ENCODE measurements around the gene PPP1CB. TPM values are rescaled to one million over a fixed set of nuclear protein-coding genes. Genes with fewer than 3 reads are reported as not detected.
"Not testable (repeated sequence)": the region's sequence is repeated elsewhere in the genome, so short reads cannot be mapped to it uniquely, and the experiment has no call there.

Gene PPP1CB
- total RNA-seq, 1 experiment from 2014 or later, result 168 TPM

DNA sequence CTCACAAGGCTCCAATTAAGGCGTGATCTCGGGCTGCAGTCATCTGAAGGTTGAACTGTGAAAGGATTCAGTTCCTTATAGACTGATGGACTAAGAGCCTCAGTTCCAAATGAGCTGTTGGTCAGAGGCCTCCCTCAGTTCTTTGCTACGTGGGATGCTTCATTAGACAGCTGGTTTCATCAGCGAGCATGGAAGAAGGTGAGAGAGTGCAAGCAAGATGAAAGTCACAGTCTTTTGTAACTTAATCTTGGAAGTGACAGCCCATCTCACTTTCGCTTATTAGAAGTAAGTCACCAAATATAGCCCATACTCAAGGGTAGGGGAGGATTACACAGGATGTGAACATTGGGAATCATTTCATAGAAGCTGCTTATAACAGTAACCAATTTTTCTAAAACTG, 26.8 kb downstream of the PPP1CB start:
- DNase-seq (ENCODE audit: low read depth), result no peak

DNA sequence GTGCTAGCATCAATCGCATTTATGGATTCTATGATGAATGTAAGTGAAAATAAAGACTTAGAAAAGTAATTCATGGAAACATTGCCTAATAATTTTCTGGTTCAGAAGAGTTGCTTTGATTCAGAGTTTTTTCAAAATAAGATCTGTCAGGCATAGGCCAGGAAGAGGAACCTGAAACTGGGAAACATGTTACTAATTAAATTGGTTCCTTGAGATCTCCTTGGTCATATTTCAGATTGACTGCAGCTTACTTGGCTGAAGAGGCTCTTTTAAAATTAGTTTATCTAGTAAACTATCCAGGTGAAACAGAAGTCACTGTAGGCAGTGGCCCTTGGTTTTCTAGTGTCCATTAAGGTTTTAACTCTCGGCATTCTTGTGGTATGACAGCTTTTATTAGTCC, 27.4 kb downstream of the PPP1CB start:
- no peak for DNase-seq (ENCODE audit: low read depth)

DNA sequence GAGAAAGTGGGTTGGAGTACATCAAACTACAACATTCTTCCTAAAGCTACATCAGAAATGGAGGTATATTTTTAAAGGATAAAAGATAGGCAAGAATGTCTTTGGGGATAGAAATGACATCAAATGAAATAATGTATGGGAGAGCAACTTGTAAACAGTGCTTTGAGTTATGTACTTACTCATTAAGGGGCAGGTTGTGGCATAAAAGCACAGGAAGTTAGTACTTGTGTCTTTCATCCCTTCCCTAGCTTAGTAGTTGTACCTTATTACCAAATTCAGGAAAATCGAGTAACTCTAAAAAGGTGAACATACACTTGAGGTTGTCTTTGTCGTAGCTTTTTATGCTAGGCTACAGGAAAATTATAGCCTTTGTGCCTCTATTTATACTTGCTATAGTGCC, 28.9 kb downstream of the PPP1CB start:
- DNase-seq (ENCODE audit: low read depth), result no peak

DNA sequence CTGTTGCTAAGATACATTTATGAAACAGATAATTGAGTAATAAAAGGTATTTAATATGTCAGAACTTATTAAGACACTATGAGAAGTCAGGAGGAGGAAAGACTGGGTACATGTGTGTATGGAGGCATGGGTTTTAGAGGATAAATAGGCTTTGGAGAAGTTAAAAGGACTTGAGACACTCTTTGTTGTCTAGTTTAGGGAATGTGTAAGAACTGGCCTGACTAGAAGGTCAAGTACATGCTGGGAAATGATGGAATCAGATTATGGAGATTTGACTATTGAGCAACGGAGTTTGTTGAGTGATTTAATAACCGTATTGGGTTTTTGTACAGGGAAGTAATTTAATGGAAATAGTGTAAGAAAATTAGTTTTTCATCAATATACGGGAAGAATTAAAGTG, 30.8 kb downstream of the PPP1CB start:
- DNase-seq (ENCODE audit: low read depth), result no peak

DNA sequence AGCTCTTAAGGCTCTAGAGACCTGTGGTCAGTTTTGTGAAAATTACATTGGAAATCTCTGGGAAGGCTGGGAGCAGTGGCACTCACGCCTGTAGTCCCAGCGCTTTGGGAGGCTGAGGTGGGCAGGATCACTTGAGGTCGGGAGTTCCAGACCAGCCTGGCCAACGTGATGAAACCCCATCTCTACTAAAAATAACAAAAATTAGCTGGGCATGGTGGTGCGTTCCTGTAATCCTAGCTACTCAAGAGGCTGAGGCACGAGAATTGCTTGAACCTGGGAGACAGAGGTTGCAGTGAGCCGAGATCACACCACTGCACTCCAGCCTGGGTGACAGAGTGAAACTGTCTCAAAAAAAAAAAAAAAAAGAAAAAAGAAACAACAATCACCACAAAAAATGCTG, 32.9 kb downstream of the PPP1CB start:
- DNase-seq (ENCODE audit: low read depth), result not testable (repeated sequence)

DNA sequence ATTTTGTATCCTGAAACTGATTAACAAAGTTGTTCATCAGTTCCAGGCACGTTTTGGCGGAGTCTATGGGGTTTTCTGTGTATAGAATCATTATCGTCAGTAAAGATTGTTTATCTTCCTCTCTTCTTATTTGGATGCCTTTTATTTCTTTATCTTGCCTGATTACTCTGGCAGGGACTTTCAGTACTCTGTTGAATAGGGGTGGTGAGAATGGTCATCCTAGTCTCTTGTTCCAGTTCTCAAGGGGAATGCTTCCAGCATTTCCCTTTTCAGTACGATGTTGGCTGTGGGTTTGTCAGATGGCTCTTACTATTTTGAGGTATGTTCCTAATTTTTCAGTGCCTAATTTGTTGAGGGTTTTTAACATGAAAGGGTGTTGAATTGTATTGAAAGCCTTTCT, 45.0 kb downstream of the PPP1CB start:
- no peak for DNase-seq (ENCODE audit: low read depth)

DNA sequence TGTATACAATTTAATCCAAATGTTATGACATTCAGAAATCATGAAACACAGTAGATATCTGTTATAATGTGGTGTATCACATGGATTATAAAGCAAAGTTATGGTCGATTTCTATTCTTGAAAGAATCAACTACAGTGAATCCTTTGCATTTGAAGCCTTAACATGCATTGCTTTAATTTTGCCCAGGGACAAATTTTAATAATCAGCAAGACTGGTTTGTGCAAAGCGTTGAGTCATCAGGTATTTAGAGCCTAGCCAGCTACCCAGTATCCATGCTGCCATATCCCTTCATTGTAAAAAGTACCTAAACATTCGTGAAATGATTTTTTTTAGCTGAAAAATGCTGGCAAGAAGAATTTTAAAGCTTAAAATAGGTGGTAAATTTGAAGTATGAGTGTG, 50.1 kb downstream of the PPP1CB start:
- peak; percentile 63 for DNase-seq (ENCODE audit: low read depth)

DNA sequence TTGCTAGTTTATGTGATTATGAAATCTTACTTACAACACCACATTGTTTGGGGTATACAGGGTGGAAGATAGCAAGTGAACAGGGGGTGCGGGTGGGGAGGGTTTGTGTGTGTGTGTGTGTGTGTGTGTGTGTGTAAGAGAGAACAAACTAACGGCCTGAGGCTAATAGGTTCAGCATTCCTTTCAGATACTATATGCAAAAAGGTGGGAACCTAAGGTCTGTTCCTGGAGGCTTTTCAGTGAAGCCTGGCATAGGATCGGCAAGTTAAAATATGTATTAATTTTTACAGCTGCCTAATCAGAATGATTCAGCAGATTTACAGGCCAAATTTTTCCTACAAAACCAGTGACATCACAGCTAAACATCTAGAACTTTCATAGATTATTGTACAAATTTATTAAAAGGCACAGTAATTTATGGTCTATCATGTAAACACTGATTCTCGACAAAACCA, 51.4 kb downstream of the PPP1CB start:
- DNase-seq (ENCODE audit: low read depth), result no peak

DNA sequence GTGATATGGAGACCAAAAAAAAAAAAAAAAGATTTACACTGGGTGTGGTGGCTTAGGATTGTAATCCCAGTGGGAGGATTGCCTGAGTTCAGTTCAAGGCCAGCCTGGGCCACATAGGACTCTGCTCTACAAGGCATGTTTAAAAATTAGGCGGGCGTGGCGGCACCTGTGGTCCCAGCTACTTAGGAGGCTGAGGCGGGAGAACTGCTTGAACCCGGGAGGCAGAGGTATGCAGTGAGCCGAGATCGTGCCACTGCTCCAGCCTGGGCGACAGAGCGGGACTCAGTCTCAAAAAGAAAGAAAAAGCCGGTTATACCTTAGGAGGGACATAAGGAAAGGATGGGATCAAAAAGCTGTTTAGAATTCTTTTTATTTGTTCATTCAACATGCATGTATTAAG, 58.3 kb downstream of the PPP1CB start:
- no peak for DNase-seq (ENCODE audit: low read depth)

DNA sequence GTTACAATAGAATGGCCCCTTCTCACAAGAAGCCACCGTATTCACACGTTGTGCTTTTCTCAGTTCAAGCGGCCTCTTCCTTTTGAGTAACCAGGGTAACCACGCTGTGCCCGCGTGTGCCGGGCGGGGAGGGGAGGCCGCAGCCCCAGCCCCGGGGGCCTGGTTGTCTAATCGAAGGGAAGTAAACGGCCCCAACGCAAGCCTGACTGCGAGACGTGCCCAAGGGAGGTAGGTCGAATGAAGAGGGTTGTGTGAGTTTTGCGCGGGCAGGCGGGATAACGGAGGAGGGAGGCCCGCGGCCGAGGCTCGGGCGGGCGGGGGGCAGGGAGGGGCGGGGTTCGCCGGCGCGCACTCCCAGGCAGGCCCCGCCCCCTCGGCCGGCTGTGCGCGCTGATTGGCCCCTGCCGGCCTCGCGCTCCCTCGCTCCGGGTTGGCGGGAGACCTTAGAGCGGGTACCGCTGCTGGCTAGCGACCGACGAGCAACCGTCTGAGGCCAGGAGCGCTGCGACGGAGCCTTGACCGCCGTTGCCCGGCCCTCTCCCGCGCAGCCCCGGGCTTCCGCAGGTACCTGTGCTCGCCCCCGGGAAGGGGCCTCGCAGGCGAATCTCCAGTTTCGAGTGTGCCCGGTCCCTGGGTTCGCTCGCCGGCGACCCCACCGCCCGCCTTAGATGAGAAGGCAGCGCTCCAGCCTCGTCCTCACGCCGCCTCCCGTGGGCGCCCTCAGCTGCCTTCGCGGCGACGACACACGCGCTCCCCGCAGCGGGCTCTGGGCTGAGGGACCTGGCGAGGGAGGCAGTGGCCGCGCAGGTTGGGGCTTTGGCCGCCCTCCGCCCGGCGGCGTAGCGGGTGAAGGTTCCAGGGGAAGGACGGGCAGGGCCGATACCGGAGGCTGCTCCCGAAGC, 59.0 kb downstream of the PPP1CB start, which contains the start of gene SPDYA:
Gene SPDYA (plus strand): TSS at position 451 of the 902 bp plus-strand sequence. CDS start 5,181 bp downstream, outside the sequence.
- DNase-seq (ENCODE audit: low read depth), result peak; percentile 69

DNA sequence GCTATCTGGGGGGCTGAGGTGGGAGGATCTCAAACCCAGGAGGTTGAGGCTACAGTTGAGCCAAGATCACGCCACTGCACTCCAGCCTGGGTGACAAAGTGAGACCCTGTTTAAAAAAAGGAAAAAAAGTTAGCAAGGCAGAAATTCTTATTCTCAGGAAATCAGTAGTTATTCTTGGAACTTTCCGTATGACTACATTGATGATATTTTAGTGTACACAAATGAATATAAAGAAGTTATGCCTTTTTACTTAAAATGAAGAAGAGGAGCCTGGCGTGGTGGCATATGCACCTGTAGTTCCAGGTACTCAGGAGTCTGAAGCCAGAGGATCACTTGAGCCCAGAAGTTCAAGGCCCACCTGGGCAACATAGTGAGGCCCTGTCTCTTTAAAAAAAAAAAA, 66.4 kb downstream of the PPP1CB start:
- DNase-seq (ENCODE audit: low read depth), result no peak

DNA sequence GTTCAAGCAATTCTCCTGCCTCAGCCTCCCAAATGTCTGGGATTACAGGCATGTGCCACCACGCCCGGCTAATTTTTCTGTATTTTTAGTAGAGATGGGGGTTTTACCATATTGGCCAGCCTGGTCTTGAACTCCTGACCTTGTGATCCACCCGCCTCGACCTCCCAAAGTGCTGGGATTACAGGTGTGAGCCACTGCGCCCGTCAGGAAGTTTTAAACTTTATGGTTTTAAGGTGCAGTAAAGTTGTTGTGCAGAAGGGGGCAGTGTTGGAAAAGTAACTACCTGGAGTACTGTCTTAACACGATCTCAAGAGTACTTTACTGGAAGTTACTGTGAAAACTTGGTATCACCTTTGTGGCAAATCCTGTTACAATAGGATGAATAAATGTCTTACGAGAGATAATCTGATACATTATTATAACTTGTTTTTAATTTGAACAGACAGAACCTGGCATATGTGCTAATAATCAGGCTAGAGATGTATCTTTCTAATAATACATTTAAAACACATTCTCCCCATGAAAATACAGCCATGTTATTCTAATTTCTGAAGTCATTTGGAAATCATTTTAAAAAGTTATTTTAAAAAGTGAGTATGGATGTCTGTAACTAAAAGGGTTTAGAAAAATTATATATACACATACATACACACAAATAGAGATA, 69.8 kb downstream of the PPP1CB start:
- peak; percentile 62 for DNase-seq (ENCODE audit: low read depth)

DNA sequence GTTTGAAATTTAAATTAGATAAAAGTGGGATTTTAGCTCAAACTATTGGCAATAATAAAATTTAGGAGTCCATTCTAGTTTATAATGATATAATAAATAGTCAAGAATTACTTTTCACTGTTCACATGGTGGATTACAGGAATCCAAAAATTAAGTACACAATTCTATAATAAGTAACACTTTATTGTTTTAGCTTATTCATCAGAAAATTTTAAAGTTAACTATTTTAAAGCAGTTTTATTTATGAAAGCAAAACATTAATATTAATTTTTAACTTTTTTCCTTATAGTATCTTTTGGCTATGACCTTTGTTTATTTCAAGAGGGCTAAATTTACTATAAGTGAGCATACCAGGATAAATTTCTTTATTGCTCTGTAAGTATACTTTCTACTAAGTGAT, 70.4 kb downstream of the PPP1CB start:
- no peak for DNase-seq (ENCODE audit: low read depth)

DNA sequence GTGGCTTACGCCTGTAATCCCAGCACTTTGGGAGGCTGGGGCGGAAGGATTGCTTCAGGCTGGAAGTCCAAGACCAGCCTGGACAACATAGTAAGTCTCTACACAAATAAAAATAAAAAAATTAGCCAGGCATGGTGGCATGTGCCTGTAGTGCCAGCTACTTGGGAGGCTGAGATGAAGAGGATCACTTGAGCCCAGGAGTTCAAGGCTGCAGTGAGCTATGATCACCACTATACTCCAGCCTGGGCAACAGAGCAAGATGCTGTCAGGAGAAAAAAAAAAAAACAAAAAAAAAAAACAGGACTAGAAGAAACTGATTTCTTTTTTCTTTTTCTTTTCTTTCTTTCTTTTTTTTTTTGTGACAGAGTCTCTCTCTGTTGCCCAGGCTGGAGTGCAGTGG, 72.6 kb downstream of the PPP1CB start:
- DNase-seq (ENCODE audit: low read depth), result no peak

DNA sequence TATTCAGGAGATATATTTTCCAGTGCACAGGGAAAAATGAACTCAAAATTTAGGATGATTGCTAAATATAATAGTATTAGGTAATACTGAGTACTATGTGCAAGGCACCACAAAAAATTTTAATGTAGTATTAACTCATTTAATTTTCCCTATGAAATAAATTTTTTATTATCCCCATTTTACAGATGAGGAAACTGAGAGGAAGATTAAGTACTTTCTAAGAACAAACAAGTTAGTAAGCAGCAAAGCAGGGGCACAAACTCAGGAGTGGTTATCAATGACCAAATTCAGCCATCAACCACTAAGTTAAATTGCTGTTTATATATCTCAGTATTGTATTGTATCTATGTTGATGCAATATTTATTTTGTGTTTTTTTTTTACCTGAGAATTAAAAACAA, 73.2 kb downstream of the PPP1CB start:
- DNase-seq (ENCODE audit: low read depth), result no peak

DNA sequence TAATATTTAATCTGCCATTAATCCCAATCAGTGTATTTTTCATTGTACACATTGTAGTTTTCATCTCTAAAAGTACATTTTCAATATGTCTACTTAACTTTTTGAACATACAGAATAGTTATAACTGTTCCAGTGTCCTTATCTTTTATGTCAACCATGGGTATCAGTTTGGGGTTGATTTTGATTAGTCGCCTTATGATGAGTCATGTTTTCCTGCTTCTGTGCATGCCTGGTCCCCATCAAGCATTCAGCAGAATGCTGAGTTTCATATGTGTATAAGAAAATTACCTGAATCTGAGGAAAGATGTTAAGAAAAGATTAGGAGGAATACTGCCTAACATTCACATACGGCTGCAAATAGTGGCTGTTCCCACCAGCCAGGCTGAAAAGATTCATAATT, 76.8 kb downstream of the PPP1CB start:
- DNase-seq (ENCODE audit: low read depth), result peak; percentile 9

DNA sequence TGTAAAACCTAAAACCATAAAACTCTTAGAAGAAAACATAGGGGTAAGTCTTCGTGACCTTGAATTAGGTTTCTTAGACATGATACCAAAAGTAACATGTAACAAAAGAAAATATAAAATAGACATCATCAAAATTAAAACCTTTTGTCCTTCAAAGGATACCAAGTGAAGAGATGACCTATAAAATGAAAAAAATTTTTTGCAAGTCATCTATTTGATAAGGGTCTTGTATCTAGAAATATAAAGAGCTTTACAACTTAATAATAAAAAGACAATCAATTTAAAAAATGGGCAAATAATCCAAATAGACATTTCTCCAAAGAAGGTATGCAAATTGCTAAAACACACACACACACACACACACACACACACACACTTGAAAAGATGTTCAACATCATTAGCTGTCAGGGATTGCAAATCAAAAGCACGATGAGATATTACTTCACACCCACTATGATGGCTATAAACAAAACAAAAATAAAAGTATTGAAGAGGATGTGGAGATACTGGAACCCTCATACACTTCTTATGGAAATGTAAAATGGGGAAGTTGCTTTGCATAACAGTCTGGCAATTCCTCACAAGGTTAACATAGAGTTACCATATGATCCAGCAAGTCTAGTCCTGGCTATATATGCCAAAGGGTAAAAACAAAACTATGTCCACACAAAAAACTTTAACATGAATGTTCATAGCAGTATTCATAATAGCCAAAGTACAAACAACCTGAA, 82.3 kb downstream of the PPP1CB start:
- DNase-seq (ENCODE audit: low read depth), result no peak

DNA sequence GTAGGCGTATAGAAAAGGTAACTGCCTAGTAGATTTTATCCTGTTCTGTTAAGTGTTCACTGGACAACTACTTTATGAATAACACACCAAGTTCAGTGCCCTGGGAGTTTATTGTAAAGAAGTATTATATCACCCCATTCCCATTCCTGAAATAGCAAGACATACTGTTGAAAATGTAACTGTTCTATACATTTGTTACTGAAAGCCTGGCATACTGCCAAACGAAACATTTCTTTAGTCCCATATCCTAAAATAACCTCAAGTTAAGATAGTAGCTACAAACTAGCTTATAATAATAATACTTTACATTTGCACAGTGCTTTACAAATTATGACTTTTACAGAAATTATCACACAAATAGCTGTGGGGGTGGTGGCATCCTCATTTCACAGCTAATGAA, 84.2 kb downstream of the PPP1CB start:
- no peak for DNase-seq (ENCODE audit: low read depth)

DNA sequence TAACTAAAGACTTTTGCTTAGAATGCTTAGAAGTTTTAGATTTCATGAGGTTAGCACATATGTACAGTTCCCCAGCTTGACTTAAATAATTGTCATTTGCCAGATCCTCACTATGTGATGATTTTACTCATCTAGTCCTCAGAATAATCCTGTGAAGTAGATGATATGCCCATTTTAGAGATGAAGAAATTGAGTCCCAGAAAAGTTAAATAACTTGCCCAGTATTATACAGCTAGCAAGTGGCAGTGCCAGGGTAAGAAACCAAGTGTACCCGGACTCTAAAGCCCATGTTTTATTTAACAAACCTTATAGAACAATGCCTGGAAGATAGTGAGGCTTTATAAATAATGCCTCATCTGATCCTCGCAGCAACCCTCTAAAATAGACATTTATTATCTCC, 87.3 kb downstream of the PPP1CB start:
- DNase-seq (ENCODE audit: low read depth), result no peak

DNA sequence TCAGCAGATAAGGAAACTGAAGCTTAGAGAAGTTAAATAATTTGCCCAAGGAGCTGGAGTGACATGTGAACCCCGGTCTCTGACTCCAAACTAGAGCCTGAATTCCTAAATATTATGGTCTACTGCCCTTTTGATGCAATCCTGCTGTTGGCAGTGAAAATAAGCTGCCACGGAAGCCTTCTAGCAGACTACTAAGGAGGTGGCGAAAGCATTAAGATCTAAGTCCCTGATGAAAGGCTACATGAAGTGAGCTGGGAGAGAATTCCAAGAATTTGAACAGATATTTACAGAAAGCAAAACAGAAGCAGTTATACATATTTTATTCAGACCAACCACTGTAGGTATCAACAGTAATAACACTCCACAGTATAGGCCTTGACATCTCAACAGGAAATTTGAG, 90.4 kb downstream of the PPP1CB start:
- DNase-seq (ENCODE audit: low read depth), result no peak
